IMR-90 (cell line): ENCODE data around the gene STARD13. TPM values are rescaled to one million over a fixed set of nuclear protein-coding genes. Genes with fewer than 3 reads are reported as not detected.
A peak's percentile ranks its signal among the peaks of the same experiment; 100 is the strongest.

Experiments used
- ATAC-seq: fragments of 200-7000 bp; cut with Tn5 transposase; 2 replicates; pipeline ENCODE4 v1.9.1; 2020; ENCODE audit warnings: low read depth, mild to moderate bottlenecking, moderate library complexity
- BruUV-seq: library from RNA; stranded (reverse); fragments of 400-500 nt; replicated peaks from 2 replicates; lab custom pipeline; 2021; lab: Mats Ljungman, UMichigan
- CTCF ChIA-PET: fragments of 300-600 bp; formaldehyde crosslinking; extraction: SDS; loops from one replicate; lab custom pipeline; 2021; ENCODE audit warnings: antibody characterized with exemption; lab: Yijun Ruan, JAX
- POLR2A ChIA-PET: fragments of 300-600 bp; sonication (Branson Sonifier 250); formaldehyde crosslinking; loops from one replicate; lab custom pipeline; 2022; ENCODE audit warnings: antibody characterized with exemption; ENCODE audit not compliant: unreplicated experiment; lab: Charles Lee
- DNase-seq: peaks from one replicate; pipeline ENCODE4 v3.0.0; 2013
- H2AFZ ChIP-seq: replicated peaks from 2 replicates; pipeline ENCODE3; 2013; ENCODE audit warnings: low read length, mild to moderate bottlenecking; ENCODE audit not compliant: poor library complexity
- H2AK5ac ChIP-seq: 2 replicates; pipeline ENCODE4 v1.6.1; 2013; ENCODE audit warnings: low read depth, low read length, inconsistent platforms
- H2AK9ac ChIP-seq: replicated peaks from 2 replicates; pipeline ENCODE3; 2013; ENCODE audit warnings: mild to moderate bottlenecking, low read depth, low read length, moderate library complexity; ENCODE audit not compliant: poor library complexity
- H2BK120ac ChIP-seq: 2 replicates; pipeline ENCODE4 v1.6.1; 2013; ENCODE audit warnings: low read depth, low read length, inconsistent platforms
- H2BK15ac ChIP-seq: 3 replicates; pipeline ENCODE4 v1.6.1; 2013; ENCODE audit warnings: low read depth, low read length, inconsistent platforms
- H2BK20ac ChIP-seq: 2 replicates; pipeline ENCODE4 v1.6.1; 2013; ENCODE audit warnings: low read depth, mild to moderate bottlenecking, inconsistent platforms, low read length, moderate library complexity
- H2BK5ac ChIP-seq: 2 replicates; pipeline ENCODE4 v1.6.1; 2013; ENCODE audit warnings: mild to moderate bottlenecking, low read depth, low read length, inconsistent platforms; ENCODE audit not compliant: poor library complexity, severe bottlenecking
- H3K14ac ChIP-seq: replicated peaks from 2 replicates; pipeline ENCODE4 v1.6.1; 2013; ENCODE audit warnings: low read depth, low read length, inconsistent platforms
- H3K18ac ChIP-seq: 2 replicates; pipeline ENCODE4 v1.6.1; 2013; ENCODE audit warnings: low read depth, low read length, control low read depth
- H3K23ac ChIP-seq: 2 replicates; pipeline ENCODE4 v1.6.1; 2013; ENCODE audit warnings: low read depth, low read length, inconsistent platforms
- H3K27ac ChIP-seq: 2 replicates; pipeline ENCODE4 v1.5.1; 2013; ENCODE audit warnings: mild to moderate bottlenecking, control low read depth, low read length; ENCODE audit not compliant: insufficient read depth
- H3K27me3 ChIP-seq: 2 replicates; pipeline ENCODE4 v1.6.1; 2013; ENCODE audit warnings: low read length; ENCODE audit not compliant: control insufficient read depth, insufficient read depth
- H3K36me3 ChIP-seq: 2 replicates; pipeline ENCODE4 v1.6.1; 2013; ENCODE audit warnings: low read length, mixed read lengths; ENCODE audit not compliant: control insufficient read depth, insufficient read depth
- H3K4ac ChIP-seq: 2 replicates; pipeline ENCODE4 v1.6.1; 2013; ENCODE audit warnings: low read depth, low read length, inconsistent platforms
- H3K4me1 ChIP-seq: 2 replicates; pipeline ENCODE4 v1.6.1; 2013; ENCODE audit warnings: low read length, mixed read lengths; ENCODE audit not compliant: control insufficient read depth, insufficient read depth
- H3K4me2 ChIP-seq: 2 replicates; pipeline ENCODE4 v1.6.1; 2013; ENCODE audit warnings: low read depth, mild to moderate bottlenecking, control low read depth, low read length, moderate library complexity
- H3K4me3 ChIP-seq: 2 replicates; pipeline ENCODE4 v1.5.1; 2013; ENCODE audit warnings: low read depth, mild to moderate bottlenecking, control low read depth, low read length, moderate library complexity; ENCODE audit not compliant: insufficient read depth
- H3K56ac ChIP-seq: 2 replicates; pipeline ENCODE4 v1.6.1; 2013; ENCODE audit warnings: low read length, inconsistent platforms; ENCODE audit not compliant: insufficient read depth; ENCODE audit errors: extremely low read depth
- H3K79me1 ChIP-seq, 2 experiments: 2 replicates each; pipeline ENCODE4 v1.6.1; 2013; ENCODE audit warnings: low read length in 2 of 2, inconsistent platforms in 1 of 2, low read depth in 1 of 2
- H3K9ac ChIP-seq: 2 replicates; pipeline ENCODE4 v1.6.1; 2013; ENCODE audit warnings: low read depth, low read length, control low read depth
- H3K9me1 ChIP-seq: 2 replicates; pipeline ENCODE4 v1.6.1; 2013; ENCODE audit warnings: low read length, inconsistent platforms; ENCODE audit not compliant: insufficient read depth
- H3K9me3 ChIP-seq: 2 replicates; pipeline ENCODE4 v1.6.1; 2013; ENCODE audit warnings: low read length; ENCODE audit not compliant: control insufficient read depth, insufficient read depth
- H4K20me1 ChIP-seq: 2 replicates; pipeline ENCODE4 v1.6.1; 2013; ENCODE audit warnings: low read length, inconsistent platforms; ENCODE audit not compliant: insufficient read depth
- H4K5ac ChIP-seq: 2 replicates; pipeline ENCODE4 v1.6.1; 2013; ENCODE audit warnings: mild to moderate bottlenecking, low read depth, low read length, control low read depth
- H4K8ac ChIP-seq, 2 experiments: 2 replicates each; pipeline ENCODE4 v1.6.1; 2013; ENCODE audit warnings: low read depth in 2 of 2, low read length in 2 of 2, control low read depth in 1 of 2, inconsistent platforms in 1 of 2
- H4K91ac ChIP-seq: 2 replicates; pipeline ENCODE4 v1.6.1; 2013; ENCODE audit warnings: low read depth, low read length, inconsistent platforms; ENCODE audit not compliant: insufficient read depth
- CEBPB ChIP-seq: IDR thresholded peaks from 2 replicates; pipeline ENCODE4 v1.6.1; 2012; ENCODE audit warnings: low read depth, low read length, improper control_type of control experiment
- FOS ChIP-seq: fragments of 150-350 bp; IDR thresholded peaks from 2 replicates; pipeline ENCODE4 v1.6.1; 2016; ENCODE audit warnings: low read depth, low read length
- MAFK ChIP-seq: IDR thresholded peaks from 2 replicates; pipeline ENCODE4 v1.6.1; 2012; ENCODE audit warnings: low read depth, low read length, improper control_type of control experiment
- MAZ ChIP-seq: IDR thresholded peaks from 2 replicates; pipeline ENCODE4 v1.6.1; 2012; ENCODE audit warnings: low read depth, mild to moderate bottlenecking, low read length, improper control_type of control experiment, moderate library complexity, borderline replicate concordance
- NFE2L2 ChIP-seq: fragments of 150-350 bp; IDR thresholded peaks from 2 replicates; pipeline ENCODE4 v1.6.1; 2016; ENCODE audit warnings: low read depth, mild to moderate bottlenecking, low read length
- RAD21 ChIP-seq: IDR thresholded peaks from 2 replicates; pipeline ENCODE4 v1.6.1; 2012; ENCODE audit warnings: low read length, improper control_type of control experiment
- RFX5 ChIP-seq: IDR thresholded peaks from 2 replicates; pipeline ENCODE4 v1.8.0; 2012; ENCODE audit warnings: low read depth, mild to moderate bottlenecking, low read length, moderate library complexity
- SMC3 ChIP-seq: fragments of 150-350 bp; IDR thresholded peaks from 2 replicates; pipeline ENCODE4 v1.6.1; 2016; ENCODE audit warnings: low read depth, mild to moderate bottlenecking, antibody characterized with exemption, low read length, moderate library complexity
- WGBS, 2 experiments: methylation state at CpG; one replicate each; pipeline versions ENCODE4 v1.1.5 to v1.1.7; 2013; ENCODE audit warnings: missing lambda C conversion rate in 2 of 2; ENCODE audit not compliant: insufficient read length in 1 of 2; ENCODE audit errors: extremely low coverage in 2 of 2; 5-methylcytosine and 5-hydroxymethylcytosine counted together
- dilution Hi-C: fragments of 300-500 bp; cut with HindIII; formaldehyde crosslinking; loops from one replicate; pipeline ENCODE4 v1.14.3; 2018; ENCODE audit warnings: low sequenced_read_pairs; ENCODE audit not compliant: unreplicated experiment
- in situ Hi-C: fragments of 300-500 bp; cut with MboI; formaldehyde crosslinking; loops from 3 replicates; pipeline ENCODE4 v1.14.3; 2019; ENCODE audit warnings: low sequenced_read_pairs, inconsistent platforms, mixed read lengths
- intact Hi-C: fragments of 100-400 bp; cut with micrococcal nuclease; formaldehyde crosslinking; loops from 2 replicates; pipeline ENCODE4 v1.10.0; 2022
- polyA plus RNA-seq, 3 experiments: library from polyadenylated mRNA; depleted of rRNA; stranded (reverse); fragments of >200 nt; gene quantifications; 2 replicates each; pipeline ENCODE4 v1.2.3, GENCODE V29; 2012; ENCODE audit warnings: low replicate concordance in 1 of 3
- total RNA-seq: library from RNA; depleted of rRNA; stranded (reverse); fragments of >200 nt; gene quantifications from 2 replicates; pipeline ENCODE4 v1.2.3, GENCODE V29; 2012

The STARD13 gene
- total and polyA plus RNA-seq, 2 of the 4 experiments (the other 2 are of a cell fraction): 23.6 to 46.6 TPM

- no peak for TF ChIP-seq CEBPB
Observed at GRCh38 chr13:33245505-33246158, 39.9 kb downstream of the STARD13 start (continued).

- Histone ChIP-seq H2BK20ac (peak overlapping the region; percentile 39; the same call in 1 of the 2 replicates), H3K14ac (peak overlapping the region; percentile 70), H3K27ac (no peak overlapping the region), H3K56ac (no peak overlapping the region), H2BK120ac (peak overlapping the region; percentile 24; the same call in 1 of the 2 replicates), H3K4me2 (no peak overlapping the region), H3K36me3 (peaks cover 18% of the 10 kb centered on the region), H3K27me3 (no peaks in the 10 kb centered on the region), H4K20me1 (no peaks in the 10 kb centered on the region), H3K18ac (no peak overlapping the region; the same call in 1 of the 2 replicates), H3K4ac (no peak overlapping the region), H3K9me3 (peaks cover 4% of the 10 kb centered on the region), H2AK9ac (no peak overlapping the region), H4K91ac (no peak overlapping the region), H3K79me1 (peaks cover 30 to 55% of the 10 kb centered on the region in 2 experiments), H3K23ac (peak overlapping the region; percentile 12; the same call in 1 of the 2 replicates), H3K4me3 (no peak overlapping the region), H4K8ac (peak overlapping the region; percentile 14 to 23; a peak in 1 of 4 replicates), H2AFZ (no peak overlapping the region), H4K5ac (peak overlapping the region; percentile 54; the same call in 1 of the 2 replicates), H2AK5ac (no peak overlapping the region), H3K9me1 (peaks cover 5% of the 10 kb centered on the region), H3K9ac (no peak overlapping the region), H2BK5ac (peak overlapping the region; percentile 44), H3K4me1 (peaks cover 12% of the 10 kb centered on the region), H2BK15ac (no peak overlapping the region)
- POLR2A ChIA-PET: interaction anchor here (0.6 kb wide), 1 partner anchor 459 kb away, joined by 3 read pairs; no protein-coding TSS in a partner anchor
- in situ Hi-C loops: no loop called here
- no peak for ATAC-seq
- BruUV-seq: no TSS peak
- no peak for DNase-seq
- dilution Hi-C loops: no loop called here
- TF ChIP-seq FOS: no peak
- TF ChIP-seq SMC3: no peak
- TF ChIP-seq MAZ: no peak
- TF ChIP-seq CEBPB: no peak
- no peak for TF ChIP-seq RFX5
- TF ChIP-seq RAD21: no peak
- no peak for TF ChIP-seq NFE2L2
- TF ChIP-seq MAFK: no peak
- intact Hi-C loops: no loop called here
- CTCF ChIA-PET: no interaction called here
- WGBS, 2 experiments: no CpG with 5 or more reads among the region's 4 CpGs
Observed at GRCh38 chr13:33244907-33245287, 40.7 kb downstream of the STARD13 start.
